ENCODE data around the gene TXNRD2. TPM values are rescaled to one million over a fixed set of nuclear protein-coding genes. Genes with fewer than 3 reads are reported as not detected.

Gene TXNRD2
- total RNA-seq, 1 experiment from 2014 or later = 29.5 TPM

GRCh38 chr22:19932367-19933206 is 9.0 kb downstream of the TXNRD2 start:
- TF ChIP-seq POLR2AphosphoS5 (IDR thresholded peaks at IDR 0.05; ENCODE audit: low read depth, low read length) = no peak
- no peak overlapping the region for H3K27ac ChIP-seq (ENCODE audit: low read length)

DNA sequence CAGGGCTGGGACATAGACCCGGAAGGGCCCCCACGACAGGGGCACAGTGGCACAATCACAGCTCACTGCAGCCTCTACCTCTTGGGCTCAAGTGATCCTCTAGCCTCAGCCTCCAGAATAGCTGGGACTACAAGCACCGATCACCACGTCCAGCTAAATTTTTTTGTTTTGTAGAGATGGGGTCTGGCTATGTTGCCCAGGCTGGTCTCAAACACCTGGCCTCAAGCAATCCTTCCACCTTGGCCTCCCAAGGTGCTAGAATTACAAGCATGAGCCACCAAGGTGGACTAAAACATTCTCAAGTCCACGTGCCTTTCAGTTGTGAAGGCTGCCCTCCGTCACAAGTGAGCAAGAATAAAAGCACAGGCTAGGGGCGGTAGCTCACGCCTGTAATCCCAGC is 10.1 kb downstream of the TXNRD2 start:
- H3K27me3 ChIP-seq (ENCODE audit: control insufficient read depth, insufficient read depth, low read length) = no peaks in the 10 kb centered on the region
- no peaks in the 10 kb centered on the region for H3K9me3 ChIP-seq (ENCODE audit: control insufficient read depth, insufficient read depth, low read depth, low read length)
- ChIA-PET CTCF (no interaction called here), POLR2A (no interaction called here)
- H3K4me3 ChIP-seq (ENCODE audit: low read depth in 2 of 2, low read length in 2 of 2) = no peak overlapping the region
- intact Hi-C loops (cut with micrococcal nuclease; ENCODE audit: unreplicated experiment) = no loop called here
- in situ Hi-C loops (cut with HindIII; ENCODE audit: low pct_unique_long_range_greater_than_20kb, low sequenced_read_pairs) = no loop called here
- no peak for TF ChIP-seq CTCF (IDR thresholded peaks at IDR 0.05)
- TF ChIP-seq, protein P1, sequence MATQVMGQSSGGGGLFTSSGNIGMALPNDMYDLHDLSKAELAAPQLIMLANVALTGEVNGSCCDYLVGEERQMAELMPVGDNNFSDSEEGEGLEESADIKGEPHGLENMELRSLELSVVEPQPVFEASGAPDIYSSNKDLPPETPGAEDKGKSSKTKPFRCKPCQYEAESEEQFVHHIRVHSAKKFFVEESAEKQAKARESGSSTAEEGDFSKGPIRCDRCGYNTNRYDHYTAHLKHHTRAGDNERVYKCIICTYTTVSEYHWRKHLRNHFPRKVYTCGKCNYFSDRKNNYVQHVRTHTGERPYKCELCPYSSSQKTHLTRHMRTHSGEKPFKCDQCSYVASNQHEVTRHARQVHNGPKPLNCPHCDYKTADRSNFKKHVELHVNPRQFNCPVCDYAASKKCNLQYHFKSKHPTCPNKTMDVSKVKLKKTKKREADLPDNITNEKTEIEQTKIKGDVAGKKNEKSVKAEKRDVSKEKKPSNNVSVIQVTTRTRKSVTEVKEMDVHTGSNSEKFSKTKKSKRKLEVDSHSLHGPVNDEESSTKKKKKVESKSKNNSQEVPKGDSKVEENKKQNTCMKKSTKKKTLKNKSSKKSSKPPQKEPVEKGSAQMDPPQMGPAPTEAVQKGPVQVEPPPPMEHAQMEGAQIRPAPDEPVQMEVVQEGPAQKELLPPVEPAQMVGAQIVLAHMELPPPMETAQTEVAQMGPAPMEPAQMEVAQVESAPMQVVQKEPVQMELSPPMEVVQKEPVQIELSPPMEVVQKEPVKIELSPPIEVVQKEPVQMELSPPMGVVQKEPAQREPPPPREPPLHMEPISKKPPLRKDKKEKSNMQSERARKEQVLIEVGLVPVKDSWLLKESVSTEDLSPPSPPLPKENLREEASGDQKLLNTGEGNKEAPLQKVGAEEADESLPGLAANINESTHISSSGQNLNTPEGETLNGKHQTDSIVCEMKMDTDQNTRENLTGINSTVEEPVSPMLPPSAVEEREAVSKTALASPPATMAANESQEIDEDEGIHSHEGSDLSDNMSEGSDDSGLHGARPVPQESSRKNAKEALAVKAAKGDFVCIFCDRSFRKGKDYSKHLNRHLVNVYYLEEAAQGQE (IDR thresholded peaks at IDR 0.05; ENCODE audit: insufficient read depth in 1 of 2, low read depth in 2 of 2, low read length in 1 of 2) = no peak
- TF ChIP-seq SIN3A (IDR thresholded peaks at IDR 0.05; ENCODE audit: borderline replicate concordance, insufficient read depth, low read depth, low read length) = no peak
- TF ChIP-seq TCF7L2 (IDR thresholded peaks at IDR 0.05; ENCODE audit: low read depth, low read length) = no peak
- TF ChIP-seq POLR2AphosphoS5 (IDR thresholded peaks at IDR 0.05; ENCODE audit: low read depth, low read length) = no peak
- H3K4me1 ChIP-seq (ENCODE audit: control insufficient read depth, insufficient read depth, low read length) = no peaks in the 10 kb centered on the region
- BruUV-seq (replicated peaks) = no TSS peak
- ATAC-seq (no peak), DNase-seq (ENCODE audit: low read depth, low spot score) (no peak)
- H3K27ac ChIP-seq (ENCODE audit: low read length) = no peak overlapping the region
- H3K36me3 ChIP-seq (ENCODE audit: control insufficient read depth, insufficient read depth, low read length) = no peaks in the 10 kb centered on the region

More at GRCh38 chr22:19932367-19933206, 9.0 kb downstream of the TXNRD2 start:
- no peak for DNase-seq (ENCODE audit: low read depth, low spot score)
- no peaks in the 10 kb centered on the region for H3K9me3 ChIP-seq (ENCODE audit: control insufficient read depth, insufficient read depth, low read depth, low read length)
- CTCF ChIA-PET = no interaction called here
- intact Hi-C loops (cut with micrococcal nuclease; ENCODE audit: unreplicated experiment) = no loop called here
- no peaks in the 10 kb centered on the region for H3K36me3 ChIP-seq (ENCODE audit: control insufficient read depth, insufficient read depth, low read length)
- POLR2A ChIA-PET = no interaction called here
- peak; percentile 44; the same call in 1 of the 2 replicates for ATAC-seq
- H3K4me3 ChIP-seq (ENCODE audit: low read depth in 2 of 2, low read length in 2 of 2) = no peak overlapping the region
- no TSS peak for BruUV-seq (replicated peaks)
- in situ Hi-C loops (cut with HindIII; ENCODE audit: low pct_unique_long_range_greater_than_20kb, low sequenced_read_pairs) = no loop called here
- H3K4me1 ChIP-seq (ENCODE audit: control insufficient read depth, insufficient read depth, low read length) = no peaks in the 10 kb centered on the region
- H3K27me3 ChIP-seq (ENCODE audit: control insufficient read depth, insufficient read depth, low read length) = no peaks in the 10 kb centered on the region

Measured in Panc1 (cell line).